ENCODE results near the gene DPYD. TPM values are rescaled to one million over a fixed set of nuclear protein-coding genes. Genes with fewer than 3 reads are reported as not detected.

DPYD gene
- total RNA-seq, 4 donors from 2014 or later: 30.9 to 66.6 (median 48.2) TPM

DNA sequence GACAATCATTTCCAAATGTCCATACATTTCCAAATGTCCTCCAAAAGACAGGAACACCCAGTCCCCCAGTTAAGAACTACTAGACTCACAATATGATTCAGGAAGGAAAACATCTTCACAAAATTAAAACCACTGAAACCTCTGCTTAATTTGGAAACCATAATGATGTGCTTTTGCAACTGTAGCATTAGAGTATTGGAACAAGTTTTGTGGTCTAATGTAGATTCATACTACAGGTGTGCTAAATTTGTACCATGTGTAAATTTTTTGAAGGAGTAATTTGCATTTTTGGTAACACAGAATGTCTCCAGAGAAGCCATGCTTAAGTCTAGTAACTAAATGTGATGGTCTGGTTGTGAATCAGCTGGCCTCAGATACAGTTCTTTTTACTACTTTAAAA is 129.6 kb downstream of the DPYD start:
- H3K27ac ChIP-seq: no peak overlapping the region
- no peaks in the 10 kb centered on the region for H3K36me3 ChIP-seq
- TF ChIP-seq POLR2A (IDR thresholded peaks at IDR 0.05): no peak
- TF ChIP-seq, protein P1, sequence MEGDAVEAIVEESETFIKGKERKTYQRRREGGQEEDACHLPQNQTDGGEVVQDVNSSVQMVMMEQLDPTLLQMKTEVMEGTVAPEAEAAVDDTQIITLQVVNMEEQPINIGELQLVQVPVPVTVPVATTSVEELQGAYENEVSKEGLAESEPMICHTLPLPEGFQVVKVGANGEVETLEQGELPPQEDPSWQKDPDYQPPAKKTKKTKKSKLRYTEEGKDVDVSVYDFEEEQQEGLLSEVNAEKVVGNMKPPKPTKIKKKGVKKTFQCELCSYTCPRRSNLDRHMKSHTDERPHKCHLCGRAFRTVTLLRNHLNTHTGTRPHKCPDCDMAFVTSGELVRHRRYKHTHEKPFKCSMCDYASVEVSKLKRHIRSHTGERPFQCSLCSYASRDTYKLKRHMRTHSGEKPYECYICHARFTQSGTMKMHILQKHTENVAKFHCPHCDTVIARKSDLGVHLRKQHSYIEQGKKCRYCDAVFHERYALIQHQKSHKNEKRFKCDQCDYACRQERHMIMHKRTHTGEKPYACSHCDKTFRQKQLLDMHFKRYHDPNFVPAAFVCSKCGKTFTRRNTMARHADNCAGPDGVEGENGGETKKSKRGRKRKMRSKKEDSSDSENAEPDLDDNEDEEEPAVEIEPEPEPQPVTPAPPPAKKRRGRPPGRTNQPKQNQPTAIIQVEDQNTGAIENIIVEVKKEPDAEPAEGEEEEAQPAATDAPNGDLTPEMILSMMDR (IDR thresholded peaks at IDR 0.05): no peak
- no peaks in the 10 kb centered on the region for H3K9me3 ChIP-seq
- intact Hi-C loops (cut with DNase I; ENCODE audit: low total_unique reads): no loop called here
- no peak overlapping the region for H3K4me3 ChIP-seq
- no peak for DNase-seq
- H3K27me3 ChIP-seq: no peaks in the 10 kb centered on the region
- no peaks in the 10 kb centered on the region for H3K4me1 ChIP-seq

DNA sequence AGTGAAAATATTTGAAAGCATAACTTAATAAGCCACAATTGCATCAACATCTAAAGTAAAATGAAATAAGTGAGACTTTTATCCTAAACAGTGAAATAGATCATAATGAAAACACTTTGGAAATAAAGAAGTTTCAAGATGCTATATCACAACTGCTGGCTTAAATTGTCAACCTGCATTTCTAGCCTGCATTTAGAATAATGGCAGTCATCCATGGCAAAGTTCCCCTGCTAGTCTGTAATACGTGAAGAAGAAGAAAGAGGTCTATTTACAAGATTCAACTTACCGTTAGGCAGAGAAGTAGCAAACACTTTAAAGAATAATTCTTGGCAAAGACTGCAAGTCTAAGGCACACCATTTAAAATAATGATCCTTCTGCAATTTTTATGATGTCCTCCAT is 133.6 kb downstream of the DPYD start:
- H3K27me3 ChIP-seq: no peaks in the 10 kb centered on the region
- no peak for DNase-seq
- no peaks in the 10 kb centered on the region for H3K4me1 ChIP-seq
- H3K4me3 ChIP-seq: no peak overlapping the region
- H3K9me3 ChIP-seq: no peaks in the 10 kb centered on the region
- TF ChIP-seq, protein P1 (IDR thresholded peaks at IDR 0.05): no peak
- TF ChIP-seq POLR2A (IDR thresholded peaks at IDR 0.05): no peak
- intact Hi-C loops (cut with DNase I; ENCODE audit: low total_unique reads): no loop called here
- no peak overlapping the region for H3K27ac ChIP-seq
- no peaks in the 10 kb centered on the region for H3K36me3 ChIP-seq

DNA sequence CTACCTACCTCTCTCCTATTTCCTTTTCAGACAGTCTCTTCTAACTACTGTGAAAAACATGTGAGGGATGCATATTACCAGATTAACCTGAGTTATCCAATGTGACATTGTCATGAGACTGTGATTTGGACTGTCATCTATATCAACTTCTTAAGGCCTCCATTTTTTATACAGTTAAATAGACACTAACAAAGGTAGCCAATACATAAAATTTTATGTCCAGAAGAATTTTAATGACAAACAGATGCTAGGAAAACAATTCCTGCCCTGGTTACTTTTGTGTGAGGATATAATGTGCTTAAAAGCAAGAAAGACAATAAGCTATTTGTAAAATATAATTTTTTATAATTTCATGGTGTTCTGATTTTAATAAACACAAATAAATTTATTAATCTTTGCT is 136.2 kb downstream of the DPYD start:
- intact Hi-C loops (cut with DNase I; ENCODE audit: low total_unique reads): no loop called here
- H3K4me1 ChIP-seq: no peaks in the 10 kb centered on the region
- H3K27ac ChIP-seq: no peak overlapping the region
- H3K4me3 ChIP-seq: no peak overlapping the region
- H3K36me3 ChIP-seq: no peaks in the 10 kb centered on the region
- TF ChIP-seq POLR2A (IDR thresholded peaks at IDR 0.05): no peak
- TF ChIP-seq, protein P1 (IDR thresholded peaks at IDR 0.05): no peak
- no peaks in the 10 kb centered on the region for H3K9me3 ChIP-seq
- no peak for DNase-seq
- no peaks in the 10 kb centered on the region for H3K27me3 ChIP-seq

DNA sequence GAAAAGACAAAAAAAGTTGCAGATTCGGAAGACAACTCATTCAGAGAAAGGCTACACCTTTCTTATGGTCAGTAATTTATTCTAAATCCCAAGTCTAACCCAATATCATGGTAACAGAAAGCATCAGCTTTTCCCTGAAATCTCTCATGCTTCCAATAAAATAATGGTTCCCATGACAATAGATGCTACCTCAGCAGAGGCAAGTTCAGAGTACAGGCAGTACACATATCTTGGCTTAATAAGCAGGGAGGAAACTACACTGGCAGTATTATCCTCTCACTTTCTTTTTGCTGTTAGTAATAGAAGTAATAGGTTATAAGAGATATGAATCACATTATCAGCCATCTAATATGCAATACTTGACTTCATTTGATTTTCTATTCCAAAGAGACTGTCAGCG is 137.1 kb downstream of the DPYD start:
- intact Hi-C loops (cut with DNase I; ENCODE audit: low total_unique reads): no loop called here
- Histone ChIP-seq H3K36me3 (no peaks in the 10 kb centered on the region), H3K4me1 (no peaks in the 10 kb centered on the region), H3K27me3 (no peaks in the 10 kb centered on the region), H3K27ac (no peak overlapping the region), H3K4me3 (no peak overlapping the region), H3K9me3 (no peaks in the 10 kb centered on the region)
- DNase-seq: no peak
- no peak for TF ChIP-seq POLR2A (IDR thresholded peaks at IDR 0.05)
- TF ChIP-seq, protein P1 (IDR thresholded peaks at IDR 0.05): no peak

DNA sequence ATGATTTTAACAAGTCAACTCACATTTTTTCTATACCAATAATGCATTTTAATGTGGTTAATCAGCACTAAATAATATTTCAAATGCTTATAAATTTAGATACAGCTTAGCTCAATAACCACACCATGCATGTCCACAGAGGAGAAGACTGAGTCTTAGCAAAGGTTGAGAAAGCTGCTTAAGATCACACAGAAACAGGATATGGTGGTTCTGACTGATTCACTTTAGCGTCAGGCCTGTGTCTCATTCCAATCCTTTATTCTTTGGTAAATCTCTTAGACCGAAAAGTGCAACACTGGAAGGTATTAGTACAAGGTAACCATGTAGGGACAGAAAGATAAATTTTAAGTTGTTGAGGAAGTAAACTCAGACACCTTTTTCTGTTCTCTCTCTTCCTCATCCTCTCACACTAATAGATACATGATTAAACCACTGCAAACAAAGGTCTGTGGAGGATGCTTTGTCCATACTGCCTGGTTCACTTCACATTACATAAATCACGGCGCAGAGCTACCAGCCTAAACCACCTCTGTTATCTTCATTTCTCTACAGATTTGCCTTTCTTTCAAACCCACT is 139.0 kb downstream of the DPYD start:
- Histone ChIP-seq H3K27ac (no peak overlapping the region), H3K27me3 (no peaks in the 10 kb centered on the region), H3K36me3 (no peaks in the 10 kb centered on the region), H3K4me3 (no peak overlapping the region), H3K9me3 (no peaks in the 10 kb centered on the region), H3K4me1 (no peaks in the 10 kb centered on the region)
- no peak for DNase-seq
- intact Hi-C loops (cut with DNase I; ENCODE audit: low total_unique reads): no loop called here
- TF ChIP-seq, protein P1 (IDR thresholded peaks at IDR 0.05): no peak
- no peak for TF ChIP-seq POLR2A (IDR thresholded peaks at IDR 0.05)

Measured in uterus (tissue), 4 donors.